HG03025 (cell line): ENCODE measurements around the gene OR52I2.

Experiments
- ATAC-seq: cut with Tn5 transposase; IDR thresholded peaks from one replicate; pipeline ENCODE4 v1.9.1; 2021; ENCODE audit warnings: mild to moderate bottlenecking, moderate library complexity; ENCODE audit not compliant: unreplicated experiment, low FRiP score

Gene OR52I2

DNA sequence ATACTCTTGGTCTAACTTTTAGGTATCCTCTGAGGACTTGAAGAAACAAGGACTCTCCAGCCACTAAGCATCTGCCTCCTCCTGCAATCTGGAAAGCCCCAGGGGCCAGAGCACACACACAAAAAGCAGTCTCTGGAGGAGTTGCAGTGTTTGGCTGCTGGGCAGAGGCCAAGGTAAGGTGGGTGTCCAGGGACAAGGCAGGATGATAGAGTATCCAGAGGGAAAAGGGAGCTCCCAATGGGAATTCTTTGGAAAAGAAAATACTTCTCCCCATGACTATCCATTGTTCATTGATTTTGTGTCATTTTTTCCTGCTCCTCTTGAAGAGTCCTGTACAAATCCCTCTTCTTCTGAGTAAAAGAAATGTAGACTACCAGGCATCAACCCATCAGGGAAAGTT, at the start of gene OR52I2:
Gene OR52I2, plus strand, starts transcription at position 301 of the 400 bp plus-strand sequence.
- no peak for ATAC-seq

DNA sequence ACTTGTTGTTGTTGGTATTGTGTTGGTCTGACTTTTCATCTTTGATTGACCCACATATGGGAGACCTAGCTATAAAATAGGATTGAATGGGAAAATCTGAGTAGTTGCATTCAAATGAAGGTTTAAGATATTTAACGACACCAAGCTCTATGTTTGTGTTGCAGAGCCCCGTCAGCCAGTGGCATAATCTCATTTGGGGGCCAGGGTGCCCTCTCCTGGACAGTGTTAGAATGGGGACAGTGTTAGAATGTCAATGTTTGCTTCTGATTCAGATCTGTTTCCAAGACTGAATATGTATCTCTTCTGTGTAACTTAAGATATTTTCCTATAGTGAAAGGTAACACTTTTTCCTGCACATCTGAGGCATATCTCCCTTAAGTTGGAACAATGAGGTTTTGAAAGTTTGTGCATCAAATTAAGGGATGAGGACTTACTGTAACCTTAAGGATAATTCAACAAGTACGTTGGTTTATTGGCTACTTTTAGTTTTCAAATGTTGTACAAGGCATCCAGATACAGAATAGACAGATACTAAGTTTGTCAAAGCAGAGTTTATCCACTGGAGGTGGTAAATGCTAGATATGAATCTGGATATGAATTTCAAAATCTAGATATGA, 41.8 kb upstream of the OR52I2 start:
- ATAC-seq: peak; percentile 59

DNA sequence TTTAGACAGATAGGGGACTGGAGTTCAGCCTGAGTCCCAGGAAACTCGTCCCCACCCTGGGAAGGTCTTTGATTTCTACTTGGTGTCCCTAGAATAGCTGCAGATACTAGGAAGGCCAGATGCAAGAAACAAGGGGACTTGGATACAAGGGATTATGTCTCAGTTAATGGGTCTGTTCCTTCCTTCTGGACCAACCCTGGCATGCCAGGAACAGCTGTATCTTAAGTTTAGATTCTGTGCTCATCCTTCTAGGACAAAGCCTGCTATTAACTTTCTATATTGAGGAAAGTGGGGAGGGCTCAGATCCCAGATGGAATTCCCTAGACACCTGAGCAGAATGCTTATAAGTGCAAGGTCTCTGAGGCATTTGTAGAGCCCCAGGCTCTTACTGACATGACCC, 40.5 kb upstream of the OR52I2 start:
- no peak for ATAC-seq

DNA sequence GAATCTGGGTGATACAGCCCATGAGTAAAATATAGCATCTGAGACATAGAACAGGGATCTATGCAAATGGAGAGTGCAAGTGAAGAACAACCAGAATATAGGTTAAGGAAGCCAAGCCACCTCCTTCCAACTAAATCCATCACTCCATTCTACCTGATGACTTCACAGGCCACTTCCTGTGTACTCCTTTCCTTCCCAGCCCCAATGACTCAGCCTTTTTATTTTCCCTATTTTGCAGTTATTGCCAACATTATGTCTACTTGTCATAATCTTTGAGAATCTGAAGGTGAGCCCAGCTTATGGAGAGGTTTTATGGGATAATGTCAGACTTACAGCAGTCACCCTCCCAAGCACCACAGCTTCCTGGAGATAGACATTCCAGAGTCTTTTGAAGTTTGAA, 38.0 kb upstream of the OR52I2 start:
- no peak for ATAC-seq

DNA sequence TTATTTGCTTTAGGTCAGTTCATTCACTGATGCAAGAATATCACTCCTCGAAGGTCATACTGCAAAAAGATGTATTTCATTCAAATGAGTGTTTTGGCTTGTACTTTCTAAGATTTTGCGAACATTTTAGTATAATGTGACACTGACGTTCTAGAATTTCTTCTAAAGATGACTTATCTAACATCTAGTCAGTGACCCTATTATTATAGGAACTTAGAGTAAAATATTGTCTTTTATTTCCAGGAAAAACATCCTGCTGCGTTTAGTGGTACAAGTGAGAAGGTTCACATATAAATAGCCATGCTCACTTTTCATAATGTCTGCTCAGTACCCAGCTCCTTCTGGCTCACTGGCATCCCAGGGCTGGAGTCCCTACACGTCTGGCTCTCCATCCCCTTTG, 36.7 kb upstream of the OR52I2 start, which contains the start of gene OR52M1:
Gene OR52M1, plus strand, starts transcription at position 301 of the 400 bp plus-strand sequence. Its CDS starts 0 bp downstream, at position 301.
- no peak for ATAC-seq

DNA sequence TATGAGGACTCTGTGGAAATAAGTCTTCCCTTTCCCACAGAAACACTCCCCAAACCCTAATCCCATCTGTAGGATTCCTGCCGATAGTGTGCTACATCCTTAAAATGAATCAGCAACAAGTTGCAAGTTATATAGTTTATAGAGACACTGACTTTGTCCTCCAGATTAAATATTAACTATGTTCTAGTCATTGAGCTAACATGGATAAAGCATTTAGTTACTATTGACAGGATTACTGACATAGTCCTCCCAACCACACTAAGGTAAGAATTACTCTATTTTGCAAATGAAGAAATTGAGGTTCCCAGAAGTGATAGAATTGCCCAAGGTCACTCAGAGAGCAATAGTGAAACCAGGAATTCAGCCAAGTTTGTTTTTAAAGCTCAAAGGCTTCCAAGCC, 34.7 kb upstream of the OR52I2 start:
- no peak for ATAC-seq

DNA sequence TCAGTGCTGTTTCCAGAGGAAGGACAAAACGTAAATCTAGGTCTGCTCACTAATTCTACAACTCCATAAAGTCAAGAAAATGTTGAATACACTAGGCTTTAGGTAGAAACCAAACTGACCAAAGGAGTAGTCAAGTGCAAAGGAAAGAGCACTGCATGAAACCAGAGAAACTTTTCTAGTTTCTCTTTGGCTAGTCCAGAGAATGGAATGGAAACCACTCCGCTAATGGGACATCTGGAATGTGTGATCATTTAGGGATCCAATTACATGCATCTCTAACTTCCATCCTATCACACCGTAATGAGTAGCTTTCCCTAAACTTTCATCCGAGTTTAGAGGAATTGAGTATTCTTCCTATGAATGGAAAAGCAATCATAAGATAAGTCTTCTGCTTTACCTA, 34.1 kb upstream of the OR52I2 start:
- no peak for ATAC-seq

DNA sequence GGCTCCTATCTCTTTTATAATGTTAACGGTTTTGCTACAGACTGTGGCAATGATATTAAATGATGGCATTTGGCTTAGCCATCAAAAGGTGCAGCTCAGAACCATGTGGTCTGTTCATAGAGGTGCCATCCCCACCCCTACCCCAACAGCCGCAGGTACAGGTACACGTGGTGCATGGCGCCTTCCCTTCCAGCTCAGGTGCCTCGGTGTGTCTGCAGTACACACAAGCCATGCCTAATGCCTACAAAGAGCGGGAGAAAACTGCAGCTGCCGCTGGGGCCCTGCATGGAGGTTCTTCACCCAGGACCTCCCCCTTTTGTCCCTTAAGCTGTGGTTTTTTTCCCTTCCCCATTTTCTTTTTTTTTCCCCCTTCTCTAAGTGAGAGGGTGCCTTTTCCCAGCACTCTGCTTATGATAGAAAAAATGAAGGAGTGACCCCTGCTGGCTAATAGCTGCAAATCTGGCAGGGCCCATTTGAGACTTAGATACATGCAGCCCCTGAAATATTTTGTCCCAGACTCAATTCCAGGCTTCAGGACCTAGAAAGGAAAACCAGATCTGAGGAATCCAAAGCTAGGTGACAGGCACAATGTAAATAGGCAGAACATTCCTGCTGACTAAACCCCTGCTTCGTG, 30.1 kb upstream of the OR52I2 start:
- ATAC-seq: no peak

DNA sequence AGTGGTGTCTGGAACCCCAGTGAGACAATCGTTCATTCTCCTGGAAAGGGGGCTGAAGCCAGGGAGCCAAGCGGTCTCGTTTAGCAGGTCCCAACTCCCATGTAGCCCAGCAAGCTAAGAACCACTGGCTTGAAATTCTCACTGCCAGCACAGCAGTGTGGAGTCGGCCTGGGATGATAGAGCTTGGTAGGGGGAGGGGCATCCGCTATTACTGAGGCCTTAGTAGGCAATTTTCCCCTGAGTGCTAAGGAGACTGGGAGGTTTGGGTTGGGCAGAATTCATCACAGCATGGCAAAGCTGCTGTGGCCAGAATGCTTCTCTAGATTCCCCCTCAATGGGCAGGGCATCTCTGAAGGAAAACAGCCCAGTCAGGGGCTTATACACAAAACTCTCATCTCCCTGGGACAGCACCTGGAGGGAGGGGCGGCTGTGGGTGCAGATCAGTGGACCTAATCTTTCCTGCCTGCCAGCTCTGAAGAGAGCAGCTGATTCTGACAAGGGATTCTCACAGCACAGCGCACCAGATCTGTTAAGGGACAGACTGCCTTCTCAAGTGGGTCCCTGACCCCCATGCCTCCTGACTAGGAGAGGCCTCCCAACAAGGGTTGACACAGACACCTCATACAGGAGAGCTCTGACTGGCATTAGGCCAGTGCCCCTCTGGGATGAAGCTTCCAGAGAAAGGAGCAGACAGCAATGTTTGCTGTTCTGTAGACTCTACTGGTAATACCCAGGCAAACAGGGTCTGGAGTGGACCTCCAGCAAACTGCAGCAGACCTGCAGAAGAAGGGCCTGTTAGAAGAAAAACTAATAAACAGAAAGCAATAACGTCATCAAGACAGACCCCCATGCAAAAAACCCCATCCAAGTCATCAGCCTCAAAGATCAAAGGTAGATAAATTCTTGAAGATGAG, 21.8 kb upstream of the OR52I2 start:
- ATAC-seq: no peak

DNA sequence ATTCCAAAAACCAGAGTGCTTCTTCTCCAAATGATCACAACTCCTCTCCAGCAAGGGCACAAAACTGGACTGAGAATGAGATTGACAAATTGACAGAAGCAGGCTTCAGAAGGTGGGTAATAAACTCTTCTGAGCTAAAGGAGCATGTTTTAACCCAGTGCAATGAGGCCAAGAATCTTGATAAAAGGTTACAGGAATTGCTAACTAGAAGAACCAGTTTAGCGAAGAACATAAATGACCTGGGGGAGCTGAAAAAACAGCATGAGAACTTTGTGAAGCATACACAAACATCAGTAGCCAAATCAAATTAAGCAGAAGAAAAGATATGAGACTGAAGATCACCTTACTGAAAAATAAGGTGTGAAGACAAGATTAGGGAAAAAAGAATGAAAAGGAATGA, 21.1 kb upstream of the OR52I2 start:
- no peak for ATAC-seq

DNA sequence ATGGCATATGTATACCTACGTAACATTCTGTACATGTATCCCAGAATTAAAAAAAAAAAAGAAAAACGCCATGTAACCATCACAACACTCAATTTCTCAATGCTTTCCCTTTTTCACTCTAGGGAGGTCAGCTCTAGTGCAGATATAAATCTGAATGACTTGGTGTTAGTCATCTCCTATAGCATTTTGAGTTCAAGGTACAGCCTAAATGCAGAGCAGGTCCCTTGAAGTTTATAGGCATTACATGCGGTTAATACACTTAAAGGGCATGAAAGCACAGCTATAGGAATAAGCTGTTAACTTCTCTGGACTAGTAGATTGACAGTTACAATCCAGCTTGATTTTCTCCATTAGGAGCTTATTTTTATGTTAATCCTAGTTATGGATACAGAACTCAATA, 16.2 kb upstream of the OR52I2 start:
- no peak for ATAC-seq

DNA sequence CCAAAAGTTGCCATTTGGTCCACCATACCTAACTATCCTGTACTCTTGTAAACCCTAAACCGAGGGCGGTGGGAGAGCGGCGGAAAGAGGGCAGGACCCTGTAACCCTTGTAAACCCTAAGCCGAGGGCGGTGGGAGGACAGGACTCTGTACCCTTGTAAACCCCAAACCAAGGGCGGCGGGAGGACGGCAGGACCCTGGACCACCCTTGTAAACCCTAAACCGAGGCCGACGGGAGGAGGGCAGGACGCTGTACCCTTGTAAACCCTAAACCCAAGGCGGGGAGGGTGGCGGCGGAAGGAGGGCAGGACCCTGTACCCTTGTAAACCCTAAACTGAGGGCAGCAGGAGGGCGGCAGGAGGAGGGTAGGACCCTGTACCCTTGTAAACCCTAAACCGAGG, 12.5 kb upstream of the OR52I2 start:
- no peak for ATAC-seq

DNA sequence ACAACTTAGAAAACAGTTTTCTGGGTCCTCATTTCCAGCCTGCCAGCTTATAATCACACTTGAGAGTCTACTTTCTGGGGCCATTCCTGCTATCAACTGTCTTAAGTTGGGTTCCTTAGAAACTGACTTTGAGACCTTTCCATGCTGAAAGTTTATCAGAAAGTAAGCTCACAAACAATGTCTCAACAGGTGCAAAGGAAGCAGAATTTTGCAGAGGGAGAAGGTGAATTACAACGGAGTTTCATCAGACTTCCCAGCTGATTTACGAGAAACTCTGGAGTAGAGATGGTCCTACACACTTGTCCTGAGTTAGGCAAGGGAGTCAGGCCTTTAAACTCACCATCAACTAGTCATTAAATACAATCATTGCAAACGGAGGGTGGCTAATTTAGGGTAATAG, 4.7 kb upstream of the OR52I2 start:
- no peak for ATAC-seq

DNA sequence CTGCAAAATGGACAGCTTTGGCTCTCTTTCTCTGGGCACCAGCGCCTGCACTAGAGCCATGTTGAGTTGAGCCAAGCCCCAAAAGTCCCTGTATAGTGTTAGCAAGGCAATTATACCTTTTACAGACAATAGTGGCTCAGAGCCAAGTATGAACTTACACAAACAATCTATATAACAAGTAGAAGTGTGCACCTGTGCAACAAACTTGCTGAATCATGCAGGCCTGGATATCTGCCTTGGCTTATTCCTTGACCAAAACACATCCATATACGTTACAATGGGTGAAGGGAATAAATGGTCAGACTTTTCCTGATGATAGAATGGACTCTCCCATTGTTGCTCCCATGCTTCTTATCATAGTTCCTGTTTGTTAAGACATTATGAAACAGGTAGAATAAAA, 3.8 kb upstream of the OR52I2 start:
- no peak for ATAC-seq

DNA sequence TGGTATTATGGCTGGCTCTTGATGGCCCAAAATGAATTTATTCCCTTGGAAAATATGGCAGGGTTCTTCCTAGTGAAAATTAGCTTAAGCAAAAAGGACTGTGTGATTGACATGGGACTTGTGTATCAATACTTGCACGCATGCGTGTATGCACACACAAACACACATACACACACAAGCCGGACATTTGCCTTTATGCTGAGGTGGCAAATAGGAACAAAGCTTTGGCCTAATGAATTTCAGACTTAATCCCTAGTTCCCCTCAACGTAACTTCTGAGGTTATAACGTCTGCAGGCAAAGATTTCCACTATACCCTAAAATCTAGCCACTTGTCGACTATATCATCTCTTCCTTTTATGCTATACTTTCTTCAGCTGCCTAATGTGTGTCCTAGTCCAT, 2.9 kb upstream of the OR52I2 start:
- ATAC-seq: no peak

DNA sequence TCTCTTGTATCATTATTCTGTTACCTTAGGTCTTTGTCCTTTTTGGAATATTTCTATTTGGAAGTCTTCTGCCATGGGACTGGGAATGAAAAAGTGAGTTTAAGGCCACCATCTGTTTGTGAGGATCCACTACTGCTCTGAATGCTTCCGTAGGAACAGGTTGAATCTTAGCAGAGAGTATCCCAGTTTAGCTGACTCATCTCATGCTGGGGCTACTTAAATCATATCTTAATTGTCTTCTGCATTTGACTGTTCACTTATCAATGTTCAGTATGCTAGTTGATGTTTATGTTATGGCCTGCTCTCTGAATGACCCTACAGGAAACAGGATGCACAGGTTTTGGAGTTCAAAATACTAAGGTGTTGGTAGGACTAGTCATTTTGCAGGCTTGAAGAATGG, 1.4 kb upstream of the OR52I2 start:
- ATAC-seq: no peak

DNA sequence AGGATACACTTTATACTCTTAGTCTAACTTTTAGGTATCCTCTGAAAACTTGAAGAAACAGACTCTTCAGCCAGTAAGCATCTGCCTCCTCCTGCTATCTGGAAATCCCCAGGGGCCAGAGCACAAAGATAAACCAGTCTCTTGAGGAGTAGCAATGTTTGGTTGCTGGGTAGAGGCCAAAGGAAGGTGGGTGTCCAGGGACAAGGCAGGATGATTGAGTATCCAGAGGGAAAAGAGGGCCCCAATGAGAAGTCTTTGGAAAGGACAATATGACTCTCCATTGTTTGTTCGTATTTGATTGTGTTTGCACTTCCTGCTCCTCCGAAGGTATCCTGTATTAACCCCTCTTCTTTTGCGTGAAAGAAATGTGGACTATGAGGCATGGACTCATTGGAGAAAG, 7.5 kb downstream of the OR52I2 start:
- no peak for ATAC-seq

DNA sequence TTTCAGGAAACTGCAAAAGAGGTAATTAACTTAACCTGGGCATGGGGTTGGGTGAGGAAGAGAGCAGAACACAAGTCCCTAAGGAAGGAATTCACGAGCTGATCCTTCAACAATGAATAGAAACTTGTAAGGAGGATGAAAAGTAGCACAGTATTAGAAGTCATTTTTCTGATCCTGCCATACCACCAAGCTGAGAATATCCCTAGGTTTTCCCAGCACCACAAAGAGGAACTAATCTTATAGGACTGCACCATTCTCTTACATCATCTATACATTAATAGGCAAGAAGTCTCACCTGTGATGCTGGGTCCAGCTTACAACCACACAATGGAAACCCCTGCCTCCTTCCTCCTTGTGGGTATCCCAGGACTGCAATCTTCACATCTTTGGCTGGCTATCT, 12.2 kb downstream of the OR52I2 start, which contains the start of gene OR52I1:
Gene OR52I1, plus strand, starts transcription at position 301 of the 400 bp plus-strand sequence. Its CDS starts 0 bp downstream, at position 301.
- no peak for ATAC-seq

DNA sequence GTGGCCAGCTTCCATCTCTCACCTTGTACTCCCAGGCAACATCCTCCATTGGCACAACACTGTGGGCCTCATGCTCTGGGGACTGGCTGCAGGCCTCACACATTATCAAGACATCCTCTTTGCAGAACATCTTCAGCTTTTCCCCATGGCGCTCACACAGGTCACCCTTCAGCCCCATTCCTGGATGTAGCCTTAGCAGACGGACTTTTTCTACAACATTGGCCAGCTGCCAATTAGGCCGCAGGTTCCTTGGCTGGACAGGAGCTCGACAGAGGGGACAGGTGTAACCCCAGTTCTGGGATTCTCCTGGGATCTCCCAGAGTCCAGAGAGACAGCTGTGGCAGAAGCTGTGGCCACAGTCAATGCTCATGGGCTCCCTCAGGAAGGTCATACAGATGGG, 23.5 kb downstream of the OR52I2 start:
- no peak for ATAC-seq

DNA sequence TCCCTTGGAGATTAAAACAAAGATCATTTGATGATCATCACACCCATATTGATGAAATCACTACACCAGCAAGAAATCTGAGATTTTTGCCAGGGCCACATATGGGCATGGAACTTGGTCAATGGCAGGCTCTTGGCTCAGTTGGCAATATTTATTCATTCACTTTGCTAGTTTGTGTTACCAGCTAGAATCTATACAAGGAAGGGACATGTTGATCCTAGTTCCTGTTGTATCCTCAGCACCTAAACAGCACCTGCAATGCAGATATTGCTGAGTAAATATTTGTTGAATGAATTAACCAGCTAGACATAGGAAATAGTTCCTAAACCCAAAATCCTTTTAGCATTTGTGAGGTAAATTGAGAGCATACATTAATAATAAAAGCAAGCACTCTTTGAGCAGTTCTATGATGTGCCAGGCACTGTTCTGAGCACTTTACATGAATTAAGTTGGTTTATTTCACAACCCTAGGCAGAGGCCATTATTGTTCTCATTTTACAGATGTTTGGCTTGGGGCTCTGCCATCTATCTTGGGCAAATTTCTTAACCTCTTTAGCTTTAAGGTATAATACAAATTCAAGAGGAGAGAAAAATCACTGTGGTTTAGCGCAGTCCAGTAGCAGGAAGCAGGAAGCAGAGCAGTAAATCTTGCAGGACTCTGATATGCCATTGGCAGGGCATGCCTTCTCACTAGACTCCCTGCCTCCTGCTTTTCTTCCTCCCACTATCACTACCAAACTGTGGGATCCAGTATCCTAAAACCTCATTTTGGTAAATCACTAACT, 24.9 kb downstream of the OR52I2 start:
- ATAC-seq: no peak

DNA sequence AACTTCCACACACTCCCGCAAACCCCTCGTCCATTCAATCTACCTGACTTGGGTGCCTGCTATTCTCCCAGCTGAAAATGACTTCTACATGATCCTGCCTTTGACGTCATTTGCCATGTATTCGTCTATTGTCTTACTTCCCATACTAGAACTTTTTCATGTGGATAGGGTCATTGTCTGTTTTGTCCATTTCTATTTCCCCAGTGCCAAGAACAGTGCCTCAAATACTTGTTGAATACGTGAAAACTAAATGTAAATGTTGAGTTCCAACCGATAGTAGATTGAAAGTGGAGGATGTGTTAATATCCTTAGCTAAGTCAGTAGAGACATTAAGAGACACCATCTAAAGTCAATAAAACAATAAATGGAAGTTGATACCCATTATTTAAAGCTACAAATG, 25.6 kb downstream of the OR52I2 start:
- ATAC-seq: no peak
